ENCODE data around the gene LEKR1. TPM values are rescaled to one million over a fixed set of nuclear protein-coding genes. Genes with fewer than 3 reads are reported as not detected.

Gene LEKR1
- total and polyA plus RNA-seq, 9 of the 15 experiments (the other 6 are each of a cell fraction or from before 2014, with no cell fraction given): 0.76 to 1.8 (median 1.2) TPM

GRCh38 chr3:156816794-156817645, 9.1 kb upstream of the LEKR1 start (continued):
- TF ChIP-seq ZBTB33 (CRISPR knock-in tag; IDR thresholded peaks at IDR 0.05): peak; percentile 72
- no peak for TF ChIP-seq ZNF12 (CRISPR knock-in tag; IDR thresholded peaks at IDR 0.05)
- peak; percentile 42; the same call in 1 of the 2 replicates for TF ChIP-seq CBX1 (IDR thresholded peaks at IDR 0.05; ENCODE audit: low read depth)
- TF ChIP-seq REST (IDR thresholded peaks at IDR 0.05; ENCODE audit: borderline replicate concordance): peak; percentile 34; the same call in 1 of the 2 replicates
- TF ChIP-seq REST (CRISPR knock-in tag; IDR thresholded peaks at IDR 0.05; ENCODE audit: low read depth): no peak
- 0 out of 4 replicates have a peak, but pooled peaks of 1 of the 2 experiments have one; percentile 21 for TF ChIP-seq TEAD1 (CRISPR knock-in tag; IDR thresholded peaks at IDR 0.05)
- TF ChIP-seq FIP1L1 (IDR thresholded peaks at IDR 0.05; ENCODE audit: low read depth, low read length, poor library complexity, severe bottlenecking): peak; percentile 26
- TF ChIP-seq SIX5 (IDR thresholded peaks at IDR 0.05; ENCODE audit: borderline replicate concordance in 1 of 2, insufficient read depth in 1 of 2, low read depth in 1 of 2, low read length in 2 of 2): no peak
- TF ChIP-seq CTBP1 (IDR thresholded peaks at IDR 0.05; ENCODE audit: borderline replicate concordance): peak; percentile 75
- TF ChIP-seq SMAD4 (CRISPR knock-in tag; conservative IDR thresholded peaks at IDR 0.05): peak; percentile 84
- peak; percentile 85 to 93 for TF ChIP-seq E2F6 (IDR thresholded peaks at IDR 0.05; ENCODE audit: borderline replicate concordance in 1 of 2, extremely low read depth in 1 of 2, insufficient read depth in 1 of 2, insufficient read length in 1 of 2, low read depth in 1 of 2, low read length in 1 of 2, poor library complexity in 1 of 2, severe bottlenecking in 1 of 2)
- no peak for TF ChIP-seq FOXA1 (IDR thresholded peaks at IDR 0.05; ENCODE audit: borderline replicate concordance)
- TF ChIP-seq MYC (IDR thresholded peaks at IDR 0.05; ENCODE audit: low read depth, low read length): peak; percentile 56; the same call in 1 of the 2 replicates
- TF ChIP-seq MYC (CRISPR knock-in tag; IDR thresholded peaks at IDR 0.05; ENCODE audit: borderline replicate concordance, low read depth): no peak
- TF ChIP-seq ZNF3 (CRISPR knock-in tag; IDR thresholded peaks at IDR 0.05): no peak

Data from K562 (cell line).